Endothelial cell of umbilical vein (primary cell): ENCODE data around the gene KCNG3.

Experiments used
- CTCF ChIP-seq, 2 donors: IDR thresholded peaks; 1 replicate in 1 of 2; 2 replicates in 1 of 2; pipeline ENCODE4 v1.5.1; 2011; ENCODE audit warnings: low read length in 2 of 2, mild to moderate bottlenecking in 2 of 2, moderate library complexity in 2 of 2, control low read depth in 1 of 2, inconsistent platforms in 1 of 2, low read depth in 1 of 2; ENCODE audit not compliant: insufficient read depth in 1 of 2; ENCODE audit errors: extremely low read depth in 1 of 2
- EZH2 ChIP-seq: IDR thresholded peaks from 2 replicates; pipeline ENCODE4 v1.6.1; 2012; ENCODE audit warnings: borderline replicate concordance, low read depth, mild to moderate bottlenecking, moderate library complexity, low read length, inconsistent platforms; ENCODE audit not compliant: severe bottlenecking
- FOS ChIP-seq: IDR thresholded peaks from 2 replicates; pipeline ENCODE4 v1.6.1; 2011; ENCODE audit warnings: mild to moderate bottlenecking, low read length, moderate library complexity, borderline replicate concordance; ENCODE audit not compliant: insufficient read depth
- JUN ChIP-seq: IDR thresholded peaks from 2 replicates; pipeline ENCODE4 v1.6.1; 2011; ENCODE audit warnings: borderline replicate concordance, low read depth; ENCODE audit not compliant: insufficient read length, insufficient read depth
- MAX ChIP-seq: IDR thresholded peaks from 2 replicates; pipeline ENCODE4 v1.6.1; 2011; ENCODE audit not compliant: insufficient read depth, insufficient read length
- MYC ChIP-seq: IDR thresholded peaks from one replicate; pipeline ENCODE4 v1.6.1; 2011; ENCODE audit warnings: mild to moderate bottlenecking, low read depth, low read length
- POLR2A ChIP-seq: IDR thresholded peaks from 2 replicates; pipeline ENCODE4 v1.6.1; 2012; ENCODE audit warnings: low read depth, mild to moderate bottlenecking, control low read depth, low read length
- POLR2AphosphoS5 ChIP-seq: IDR thresholded peaks from 2 replicates; pipeline ENCODE4 v1.6.1; 2012; ENCODE audit warnings: low read depth, mild to moderate bottlenecking, control low read depth, low read length, moderate library complexity; ENCODE audit not compliant: insufficient read depth

- TF ChIP-seq POLR2AphosphoS5: no peak
- TF ChIP-seq POLR2A: no peak
- TF ChIP-seq CTCF (IDR thresholded peaks at IDR 0.05; ENCODE audit: extremely low read depth in 1 of 2, insufficient read depth in 1 of 2, low read depth in 1 of 2, low read length in 2 of 2): no peak
- no peak for TF ChIP-seq MAX
- TF ChIP-seq MYC: no peak
- TF ChIP-seq EZH2: no peak
- no peak for TF ChIP-seq JUN
- TF ChIP-seq FOS: no peak
Observed at GRCh38 chr2:42407476-42407875, 86.3 kb downstream of the KCNG3 start.
